CMK (cell line): ENCODE data around the gene GAREM1.
"Not testable (repeated sequence)": the region's sequence is repeated elsewhere in the genome, so short reads cannot be mapped to it uniquely, and the experiment has no call there.

Experiments
- DNase-seq: peaks from one replicate; pipeline ENCODE4 v3.0.0-alpha.2; 2010; ENCODE audit warnings: low read depth

GAREM1 gene

GRCh38 chr18:32257084-32257785, 213.4 kb downstream of the GAREM1 start:
- no peak for DNase-seq

DNA sequence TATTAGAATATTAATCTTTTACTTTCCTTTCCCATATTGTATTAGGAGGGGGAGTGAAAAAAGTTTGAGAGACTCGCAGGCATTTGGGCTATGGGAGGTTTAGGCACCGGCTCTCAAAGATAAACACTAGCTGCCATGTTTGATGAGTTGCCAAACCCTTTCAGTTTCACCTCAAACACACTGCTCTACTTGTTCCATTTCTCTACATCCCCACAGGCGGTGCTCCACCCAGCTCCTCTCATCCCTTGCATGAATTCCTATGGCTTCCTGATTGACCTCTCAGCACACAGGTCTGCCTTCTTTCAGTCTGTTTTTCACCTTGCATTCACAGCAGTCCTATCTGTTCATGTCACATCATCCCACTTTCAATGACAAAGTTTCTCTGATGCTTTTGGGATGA, 215.1 kb downstream of the GAREM1 start:
- DNase-seq = no peak

GRCh38 chr18:32252141-32252860, 218.4 kb downstream of the GAREM1 start:
- DNase-seq = no peak

DNA sequence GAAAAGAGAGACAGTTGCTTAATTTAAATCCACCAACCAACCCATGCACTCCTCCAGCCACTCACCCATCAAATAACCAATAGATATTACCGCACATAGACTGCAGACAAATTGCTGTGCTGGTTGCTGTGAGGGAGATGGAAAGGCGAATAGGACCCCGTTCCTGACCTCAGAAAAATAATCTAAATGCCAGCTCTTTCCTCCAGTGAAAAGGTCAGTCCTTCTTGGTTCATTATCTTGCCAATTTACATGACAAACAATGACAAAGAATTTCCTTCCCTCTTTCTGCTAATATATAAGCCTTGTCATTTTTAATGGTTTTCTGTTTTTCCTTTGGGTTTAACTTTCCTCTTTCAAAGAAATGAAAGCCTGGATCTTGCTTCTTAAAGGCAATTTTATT, 219.2 kb downstream of the GAREM1 start:
- DNase-seq = no peak

- no peak for DNase-seq
These were observed 221.3 kb downstream of the GAREM1 start for GRCh38 chr18:32249147-32249929.

DNA sequence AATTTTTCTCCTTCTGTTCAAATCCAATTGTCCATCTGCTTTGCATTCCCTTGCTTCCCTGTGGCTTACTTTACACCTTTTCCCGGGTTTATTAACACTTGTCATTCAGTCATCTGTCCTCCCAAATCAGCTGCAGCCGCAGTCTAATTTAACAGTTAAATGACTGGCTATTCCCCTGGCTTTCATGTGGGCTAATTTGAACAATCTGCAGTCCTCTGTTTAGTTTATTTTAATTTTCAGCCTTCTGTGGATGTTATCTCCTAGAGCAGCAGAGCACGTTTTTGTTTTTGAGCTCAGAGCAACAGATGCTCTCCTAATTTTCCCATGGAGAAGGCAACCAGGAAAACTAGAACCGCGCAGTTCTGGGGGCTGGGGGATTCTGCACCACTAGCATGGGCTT, 225.8 kb downstream of the GAREM1 start:
- DNase-seq = no peak

- DNase-seq = no peak
These were observed 227.3 kb downstream of the GAREM1 start for GRCh38 chr18:32243358-32243757.

DNA sequence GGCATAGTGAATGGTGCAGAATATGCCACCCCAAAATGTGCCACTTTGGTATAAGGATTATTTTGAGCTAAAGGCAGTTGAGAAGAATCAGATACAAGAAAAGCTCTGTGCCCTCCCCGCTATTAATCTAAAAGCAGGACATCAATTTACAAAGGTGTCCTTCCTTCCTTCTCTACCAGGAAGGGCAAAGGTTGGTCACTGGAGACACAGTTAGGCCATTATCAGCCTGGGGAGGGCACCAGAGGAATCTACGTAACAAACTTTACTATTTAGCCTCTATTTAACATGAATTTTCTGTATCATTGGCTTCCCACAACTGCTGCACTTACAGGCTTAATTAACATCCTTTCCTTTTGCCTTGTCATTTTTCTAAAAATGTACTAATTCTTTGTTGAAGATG, 228.3 kb downstream of the GAREM1 start:
- no peak for DNase-seq

DNA sequence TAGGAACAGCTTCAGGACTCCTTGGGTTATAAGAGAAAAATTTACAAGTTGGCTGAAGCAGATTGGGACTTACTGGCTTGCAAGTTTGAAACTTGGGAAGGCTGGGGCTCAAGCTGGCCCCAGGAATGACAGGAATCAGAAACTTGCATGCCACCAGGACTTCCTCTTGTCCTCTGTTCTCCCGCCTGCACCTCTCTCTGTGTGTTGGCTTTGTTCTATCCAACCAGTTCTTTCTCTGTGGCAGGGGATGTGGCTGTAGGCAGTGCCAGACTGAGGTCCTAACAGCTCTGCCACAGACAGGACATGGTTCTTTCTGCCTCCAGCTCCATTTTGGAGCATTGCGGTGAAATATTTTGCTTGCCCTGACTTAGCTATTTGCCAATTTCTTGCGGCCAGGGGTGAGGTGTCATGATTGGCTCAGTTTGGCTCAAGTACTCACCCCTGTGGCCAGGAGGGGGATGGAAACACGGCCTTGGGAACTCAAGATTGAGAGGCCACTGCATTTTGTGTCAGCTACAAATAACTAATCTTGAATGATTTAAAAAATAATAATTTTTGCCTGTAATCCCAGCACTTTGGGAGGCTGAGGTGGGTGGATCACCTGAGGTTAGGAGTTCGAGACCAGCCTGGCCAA, 231.9 kb downstream of the GAREM1 start:
- no peak for DNase-seq

- DNase-seq = no peak
These were observed 233.6 kb downstream of the GAREM1 start for GRCh38 chr18:32237049-32237448.

GRCh38 chr18:32233348-32233747, 237.3 kb downstream of the GAREM1 start:
- DNase-seq = not testable (repeated sequence)

DNA sequence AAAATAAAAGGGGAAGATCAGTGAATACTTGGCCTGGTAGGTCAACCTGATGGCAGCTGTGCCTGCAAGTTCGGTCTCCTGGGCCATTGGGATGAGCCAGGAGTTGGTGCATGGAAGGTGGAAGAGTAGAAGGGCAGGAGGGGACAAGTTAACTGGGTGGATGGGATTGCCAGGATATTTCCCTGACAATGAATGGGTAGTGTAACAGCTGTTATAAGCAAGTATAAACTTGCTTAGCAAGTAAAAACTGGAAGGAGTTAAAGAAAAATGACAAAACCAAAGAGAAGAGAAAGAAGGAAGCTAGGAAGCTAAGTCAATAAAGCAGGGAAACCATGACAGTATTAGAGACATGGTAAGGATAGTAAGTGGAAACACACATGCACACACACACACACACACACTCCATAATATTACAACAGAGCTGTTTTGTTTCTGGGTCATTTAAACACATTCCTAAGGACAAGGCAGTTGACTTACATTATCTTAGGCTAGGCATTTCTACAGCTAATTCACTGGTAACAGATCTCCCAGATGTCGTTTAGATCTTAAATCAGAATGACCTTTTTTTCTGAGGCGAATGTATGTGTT, 251.2 kb downstream of the GAREM1 start:
- DNase-seq = no peak

DNA sequence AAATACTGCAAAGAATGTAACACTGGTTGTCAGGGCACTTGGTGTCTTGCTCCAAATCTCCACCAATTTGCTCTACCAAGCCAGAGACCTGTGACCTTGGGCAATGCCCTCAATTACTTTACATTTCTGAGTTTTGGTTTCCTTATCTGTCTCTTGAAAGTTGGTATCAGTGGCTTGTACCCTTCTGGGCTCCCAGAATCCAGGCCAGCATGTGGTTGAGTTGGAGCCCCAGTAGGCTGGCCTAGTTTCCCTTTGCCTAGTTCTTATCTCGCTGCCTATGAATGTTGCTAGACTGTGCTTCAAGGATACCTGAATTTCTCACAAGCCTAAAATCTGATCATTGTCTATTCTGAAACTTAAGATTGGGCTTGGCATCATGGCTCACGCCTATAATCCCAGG, 254.3 kb downstream of the GAREM1 start:
- no peak for DNase-seq

GRCh38 chr18:32213693-32214092, 257.0 kb downstream of the GAREM1 start:
- DNase-seq = no peak
